K562 (cell line): Measurements from ENCODE around the gene NUAK1. TPM values are rescaled to one million over a fixed set of nuclear protein-coding genes. Genes with fewer than 3 reads are reported as not detected.

Experiments used
- ATAC-seq: fragments of 200-7000 bp; cut with Tn5 transposase; 3 replicates; pipeline ENCODE4 v1.9.1; 2020; ENCODE audit warnings: moderate library complexity
- BruUV-seq: library from RNA; stranded (reverse); fragments of 400-500 nt; replicated peaks from 2 replicates; lab custom pipeline; 2021; lab: Mats Ljungman, UMichigan
- CTCF ChIA-PET: fragments of 300-600 bp; formaldehyde crosslinking; extraction: SDS; loops from one replicate; lab custom pipeline; 2021; ENCODE audit warnings: low intra/inter-chr PET ratio; lab: Yijun Ruan, JAX
- POLR2A ChIA-PET: fragments of 300-600, 350-650 bp; sonication (Branson Sonifier 250); formaldehyde crosslinking; extraction: SDS; loops from one replicate; lab custom pipeline; 2021; ENCODE audit warnings: antibody characterized with exemption, inconsistent platforms; lab: Yijun Ruan, JAX
- DNase-seq, 4 experiments: peaks; one replicate each; pipeline versions ENCODE4 v3.0.0 to v3.0.0-alpha.2; 2011 to 2018; ENCODE audit warnings: low spot score in 3 of 4, mixed read lengths in 3 of 4; ENCODE audit errors: extremely low read depth in 1 of 4
- FAIRE-seq: peaks from 2 replicates; lab custom pipeline; 2011; peaks lifted over from hg19 to GRCh38; lab: Jason Lieb, UNC
- H2AFZ ChIP-seq: 2 replicates; pipeline ENCODE4 v1.6.0; 2011; ENCODE audit warnings: low read depth, low read length, control low read depth, inconsistent platforms
- H3K27ac ChIP-seq: fragments of 200-600 bp; 3 replicates; pipeline ENCODE4 v1.8.0; 2011; ENCODE audit warnings: low read depth, mild to moderate bottlenecking, control low read depth, inconsistent platforms, low read length, moderate library complexity, mixed read lengths; ENCODE audit errors: extremely low read depth
- H3K27me3 ChIP-seq, 2 experiments: fragments of 300-600 bp in 1 of 2; 2 replicates in 1 of 2; 3 replicates in 1 of 2; pipeline versions ENCODE4 v1.6.0 to v1.8.0; 2011; ENCODE audit warnings: inconsistent platforms in 2 of 2, low read length in 2 of 2, mild to moderate bottlenecking in 1 of 2, mixed read lengths in 1 of 2, moderate library complexity in 1 of 2; ENCODE audit not compliant: control insufficient read depth in 2 of 2, insufficient read depth in 2 of 2
- H3K36me3 ChIP-seq: fragments of 300-600 bp; 3 replicates; pipeline ENCODE4 v1.8.0; 2011; ENCODE audit warnings: mild to moderate bottlenecking, low read length, inconsistent platforms; ENCODE audit not compliant: control insufficient read depth, insufficient read depth
- H3K4me1 ChIP-seq, 2 experiments: fragments of 200-600 bp in 1 of 2; replicated peaks in 1 of 2; 2 replicates in 1 of 2; 3 replicates in 1 of 2; pipeline versions ENCODE4 v1.5.1 to v1.8.0; 2011; ENCODE audit warnings: inconsistent platforms in 2 of 2, low read length in 2 of 2, mild to moderate bottlenecking in 1 of 2, mixed read lengths in 1 of 2, moderate library complexity in 1 of 2; ENCODE audit not compliant: control insufficient read depth in 2 of 2, insufficient read depth in 2 of 2
- H3K4me2 ChIP-seq: 2 replicates; pipeline ENCODE4 v1.6.1; 2011; ENCODE audit warnings: low read length, control low read depth, inconsistent platforms, mixed read lengths; ENCODE audit not compliant: insufficient read depth
- H3K4me3 ChIP-seq: fragments of 200-600 bp; sonication (generic), shearing (Covaris generic); 2 replicates; pipeline ENCODE4 v1.5.1; 2016; ENCODE audit warnings: control low read depth, inconsistent platforms
- H3K79me2 ChIP-seq: fragments of 200-600 bp; 3 replicates; pipeline ENCODE4 v1.8.0; 2011; ENCODE audit warnings: low read length, inconsistent platforms; ENCODE audit not compliant: control insufficient read depth, insufficient read depth
- H3K9ac ChIP-seq, 2 experiments: 2 replicates each; pipeline versions ENCODE4 v1.6.0 to v1.6.1; 2011; ENCODE audit warnings: low read depth in 2 of 2, low read length in 2 of 2, control low read depth in 1 of 2, inconsistent platforms in 1 of 2, mild to moderate bottlenecking in 1 of 2, mixed read lengths in 1 of 2; ENCODE audit not compliant: insufficient read depth in 1 of 2
- H3K9me1 ChIP-seq: one replicate; pipeline ENCODE4 v1.6.0; 2011; ENCODE audit warnings: inconsistent platforms, mild to moderate bottlenecking, low read length, moderate library complexity; ENCODE audit not compliant: control insufficient read depth, insufficient read depth
- H3K9me3 ChIP-seq: replicated peaks from 2 replicates; pipeline ENCODE4 v1.5.1; 2011; ENCODE audit warnings: low read depth, low read length, inconsistent platforms; ENCODE audit not compliant: control insufficient read depth, insufficient read depth
- H4K20me1 ChIP-seq: replicated peaks from 2 replicates; pipeline ENCODE4 v1.6.1; 2011; ENCODE audit warnings: low read length, inconsistent platforms, mixed read lengths; ENCODE audit not compliant: control insufficient read depth, insufficient read depth
- BMI1 ChIP-seq: fragments of 150-350 bp; IDR thresholded peaks from 2 replicates; pipeline ENCODE4 v1.6.1; 2014; ENCODE audit warnings: low read length
- FOSL1 ChIP-seq: fragments of 200-800 bp; sonication (Bioruptor generic); conservative IDR thresholded peaks from 2 replicates; pipeline ENCODE4 v1.6.1; 2016; ENCODE audit warnings: missing genetic modification characterization, missing compliant biosample characterization
- HMG20B ChIP-seq: fragments of 250-450 bp; sonication (Bioruptor Pico); IDR thresholded peaks from 2 replicates; pipeline ENCODE4 v1.5.0; 2021; ENCODE audit warnings: mild to moderate bottlenecking
- MCM5 ChIP-seq: fragments of 450-650 bp; IDR thresholded peaks from 2 replicates; pipeline ENCODE4 v1.6.1; 2016; ENCODE audit warnings: low read depth
- MTA2 ChIP-seq: fragments of 450-650 bp; IDR thresholded peaks from 2 replicates; pipeline ENCODE4 v1.6.1; 2016; ENCODE audit warnings: low read depth
- NCOA4 ChIP-seq: fragments of 450-650 bp; IDR thresholded peaks from 2 replicates; pipeline ENCODE4 v1.6.1; 2018; ENCODE audit warnings: mild to moderate bottlenecking; ENCODE audit not compliant: partially characterized antibody
- RHOXF2B ChIP-seq: fragments of 250-450 bp; sonication (Bioruptor Pico); conservative IDR thresholded peaks from 2 replicates; pipeline ENCODE4 v1.5.1; 2021
- ZNF311 ChIP-seq: fragments of 250-450 bp; sonication (Bioruptor Pico); IDR thresholded peaks from 2 replicates; pipeline ENCODE4 v1.4.0; 2020; ENCODE audit warnings: mild to moderate bottlenecking, moderate library complexity
- ZNF778 ChIP-seq: fragments of 450-650 bp; formaldehyde crosslinking; IDR thresholded peaks from 2 replicates; pipeline ENCODE4 v1.4.0; 2020; ENCODE audit warnings: mild to moderate bottlenecking, moderate library complexity
- WGBS: fragments of 100-300 bp; shearing (Covaris generic); methylation state at CpG from one replicate; pipeline ENCODE4 v1.1.6; 2016; ENCODE audit warnings: low coverage, mixed read lengths; ENCODE audit not compliant: insufficient coverage; ENCODE audit errors: missing lambda C conversion rate; 5-methylcytosine and 5-hydroxymethylcytosine counted together
- in situ Hi-C: fragments of 300-500 bp; cut with MboI; formaldehyde crosslinking; loops from 4 replicates; pipeline ENCODE4 v1.15.0; 2018; ENCODE audit warnings: inconsistent platforms, mixed read lengths
- intact Hi-C: fragments of 100-400 bp; cut with micrococcal nuclease; formaldehyde crosslinking; loops from 2 replicates; pipeline ENCODE4 v1.14.2; 2022
- polyA plus RNA-seq, 8 experiments: library from polyadenylated mRNA; depleted of rRNA in 4 of 8; stranded (reverse) in 5 of 8; unstranded in 3 of 8; fragments of >200 nt; fragmentation: Nextera tagmentation in 2 of 8; fragmentation: Illumina TruSeq in 1 of 8; extraction: Ambion mirVana in 2 of 8; extraction: Trizol in 1 of 8; gene quantifications; 2 replicates each; pipeline versions ENCODE4 v1.2.1 to v1.2.3, GENCODE V29; 2011 to 2014; ENCODE audit warnings: inconsistent platforms in 1 of 8, missing spikeins in 1 of 8
- total RNA-seq, 7 experiments: library from RNA; depleted of rRNA in 6 of 7; stranded (reverse); fragments of >200 nt in 6 of 7; fragmentation: Illumina TruSeq in 2 of 7; extraction: Trizol in 2 of 7; gene quantifications; 2 replicates each; pipeline versions ENCODE4 v1.2.1 to v1.2.3, GENCODE V29; 2011 to 2021; ENCODE audit warnings: low replicate concordance in 1 of 7
- TF ChIP-seq, protein P1 (sequence below): IDR thresholded peaks from 2 replicates; pipeline ENCODE4 v1.6.1; 2014; ENCODE audit warnings: antibody characterized with exemption
- TF ChIP-seq, protein P2 (sequence below): fragments of 450-650 bp; IDR thresholded peaks from 2 replicates; pipeline ENCODE4 v1.6.1; 2016
- TF ChIP-seq, protein P3 (sequence below), 2 experiments: fragments of 250-450 bp in 1 of 2; fragments of 450-650 bp in 1 of 2; sonication (Bioruptor Pico) in 1 of 2; IDR thresholded peaks; 2 replicates each; pipeline versions ENCODE4 v1.6.1 to v1.8.0; 2016 to 2021; ENCODE audit warnings: mild to moderate bottlenecking in 2 of 2, moderate library complexity in 2 of 2, missing compliant biosample characterization in 1 of 2, missing genetic modification characterization in 1 of 2

Gene NUAK1
- total and polyA plus RNA-seq, 9 of the 15 experiments (the other 6 are each of a cell fraction or from before 2014, with no cell fraction given) = 0.02 TPM; not detected in 8

DNA sequence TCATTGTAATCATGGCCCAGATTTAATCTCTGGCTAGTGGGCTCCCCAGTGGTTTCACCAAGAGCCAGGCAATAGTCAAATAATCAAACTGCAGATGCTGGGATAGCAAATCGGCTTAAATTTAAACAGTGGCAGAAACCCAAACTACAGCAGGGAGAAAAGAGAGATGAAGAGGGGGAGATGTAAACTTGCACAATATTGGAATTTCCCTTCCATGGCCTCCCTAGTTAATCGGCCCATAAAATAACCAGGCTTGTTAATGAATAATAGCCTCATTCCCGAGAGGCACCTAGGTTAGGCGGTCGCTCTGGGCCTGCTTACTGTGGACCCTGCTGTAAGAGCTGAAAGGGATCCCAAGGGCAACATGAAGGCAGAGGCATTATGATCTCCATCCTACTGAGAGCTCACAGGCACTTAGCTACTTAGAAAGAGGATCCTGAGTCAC is 116.2 kb downstream of the NUAK1 start:
- H3K9me1 ChIP-seq = no peaks in the 10 kb centered on the region
- no peak overlapping the region for H3K4me3 ChIP-seq
- CTCF ChIA-PET = no interaction called here
- TF ChIP-seq MCM5 (no peak), NCOA4 (no peak), ZNF778 (CRISPR knock-in tag) (no peak), MTA2 (no peak), ZNF311 (no peak), BMI1 (no peak), RHOXF2B (no peak), FOSL1 (tag) (no peak), HMG20B (CRISPR knock-in tag) (no peak)
- TF ChIP-seq, protein P1, sequence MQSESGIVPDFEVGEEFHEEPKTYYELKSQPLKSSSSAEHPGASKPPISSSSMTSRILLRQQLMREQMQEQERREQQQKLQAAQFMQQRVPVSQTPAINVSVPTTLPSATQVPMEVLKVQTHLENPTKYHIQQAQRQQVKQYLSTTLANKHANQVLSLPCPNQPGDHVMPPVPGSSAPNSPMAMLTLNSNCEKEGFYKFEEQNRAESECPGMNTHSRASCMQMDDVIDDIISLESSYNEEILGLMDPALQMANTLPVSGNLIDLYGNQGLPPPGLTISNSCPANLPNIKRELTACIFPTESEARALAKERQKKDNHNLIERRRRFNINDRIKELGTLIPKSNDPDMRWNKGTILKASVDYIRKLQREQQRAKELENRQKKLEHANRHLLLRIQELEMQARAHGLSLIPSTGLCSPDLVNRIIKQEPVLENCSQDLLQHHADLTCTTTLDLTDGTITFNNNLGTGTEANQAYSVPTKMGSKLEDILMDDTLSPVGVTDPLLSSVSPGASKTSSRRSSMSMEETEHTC = no peak
- TF ChIP-seq, protein P2, sequence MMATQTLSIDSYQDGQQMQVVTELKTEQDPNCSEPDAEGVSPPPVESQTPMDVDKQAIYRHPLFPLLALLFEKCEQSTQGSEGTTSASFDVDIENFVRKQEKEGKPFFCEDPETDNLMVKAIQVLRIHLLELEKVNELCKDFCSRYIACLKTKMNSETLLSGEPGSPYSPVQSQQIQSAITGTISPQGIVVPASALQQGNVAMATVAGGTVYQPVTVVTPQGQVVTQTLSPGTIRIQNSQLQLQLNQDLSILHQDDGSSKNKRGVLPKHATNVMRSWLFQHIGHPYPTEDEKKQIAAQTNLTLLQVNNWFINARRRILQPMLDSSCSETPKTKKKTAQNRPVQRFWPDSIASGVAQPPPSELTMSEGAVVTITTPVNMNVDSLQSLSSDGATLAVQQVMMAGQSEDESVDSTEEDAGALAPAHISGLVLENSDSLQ = no peak
- TF ChIP-seq, protein P3, sequence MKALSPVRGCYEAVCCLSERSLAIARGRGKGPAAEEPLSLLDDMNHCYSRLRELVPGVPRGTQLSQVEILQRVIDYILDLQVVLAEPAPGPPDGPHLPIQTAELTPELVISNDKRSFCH (CRISPR knock-in tag; IDR thresholded peaks at IDR 0.05) = no peak
- TF ChIP-seq, protein P3 (tag; IDR thresholded peaks at IDR 0.05) = no peak
- TF ChIP-seq, all 486 proteins: peak for 0
- DNase-seq (no peak), FAIRE-seq (no peak), ATAC-seq (no peak)
- Histone ChIP-seq H3K79me2 (no peaks in the 10 kb centered on the region), H4K20me1 (no peaks in the 10 kb centered on the region), H2AFZ (no peak overlapping the region), H3K27me3 (no peaks in the 10 kb centered on the region; a peak in 1 of 5 replicates), H3K9ac (no peak overlapping the region), H3K4me1 (no peaks in the 10 kb centered on the region), H3K9me3 (no peaks in the 10 kb centered on the region; the same call in 1 of the 2 replicates), H3K4me2 (no peak overlapping the region), H3K36me3 (no peaks in the 10 kb centered on the region), H3K27ac (no peak overlapping the region)
- WGBS = 2% methylated on average over 5 of the region's 5 CpGs
- POLR2A ChIA-PET = no interaction called here
- in situ Hi-C loops = no loop called here
- BruUV-seq = no TSS peak
- intact Hi-C loops = loop anchor here (10.0 kb wide), 1 partner anchor 122 kb away; no protein-coding TSS in a partner anchor
